HEK293T (cell line): ENCODE measurements around the gene MYB.

Experiments
- CTCF ChIA-PET: fragments of 350-600 bp; formaldehyde crosslinking; extraction: SDS; loops from one replicate; lab custom pipeline; 2021; ENCODE audit warnings: antibody characterized with exemption, inconsistent platforms; lab: Yijun Ruan, JAX
- POLR2A ChIA-PET: fragments of 350-600 bp; formaldehyde crosslinking; extraction: SDS; loops from one replicate; lab custom pipeline; 2020; ENCODE audit warnings: antibody characterized with exemption, inconsistent platforms; lab: Yijun Ruan, JAX
- DNase-seq: peaks from one replicate; pipeline ENCODE4 v3.0.0; 2012; ENCODE audit warnings: mixed read lengths; ENCODE audit errors: extremely low spot score
- ARNT ChIP-seq: fragments of 450-650 bp; IDR thresholded peaks from 2 replicates; pipeline ENCODE4 v1.6.1; 2017; ENCODE audit warnings: mild to moderate bottlenecking
- BHLHE40 ChIP-seq: fragments of 450-650 bp; IDR thresholded peaks from 2 replicates; pipeline ENCODE4 v1.6.1; 2016; ENCODE audit warnings: mild to moderate bottlenecking, moderate library complexity, borderline replicate concordance
- CTBP1 ChIP-seq: fragments of 450-650 bp; IDR thresholded peaks from 2 replicates; pipeline ENCODE4 v1.6.1; 2016; ENCODE audit warnings: borderline replicate concordance
- ELF4 ChIP-seq: fragments of 450-650 bp; IDR thresholded peaks from 2 replicates; pipeline ENCODE4 v1.6.1; 2017; ENCODE audit warnings: antibody characterized with exemption
- FOXA1 ChIP-seq: fragments of 450-650 bp; IDR thresholded peaks from 2 replicates; pipeline ENCODE4 v1.6.1; 2016; ENCODE audit warnings: mild to moderate bottlenecking
- FOXK2 ChIP-seq: fragments of 450-650 bp; IDR thresholded peaks from 2 replicates; pipeline ENCODE4 v1.6.1; 2016; ENCODE audit warnings: mild to moderate bottlenecking
- FOXM1 ChIP-seq: fragments of 450-650 bp; IDR thresholded peaks from 2 replicates; pipeline ENCODE4 v1.6.1; 2017; ENCODE audit warnings: mild to moderate bottlenecking, borderline replicate concordance
- HDGF ChIP-seq: fragments of 450-650 bp; IDR thresholded peaks from 2 replicates; pipeline ENCODE4 v1.6.1; 2017; ENCODE audit warnings: antibody characterized with exemption, borderline replicate concordance
- L3MBTL2 ChIP-seq: fragments of 450-650 bp; conservative IDR thresholded peaks from 2 replicates; pipeline ENCODE4 v1.6.1; 2016; ENCODE audit warnings: mild to moderate bottlenecking
- LEF1 ChIP-seq: fragments of 450-650 bp; IDR thresholded peaks from 2 replicates; pipeline ENCODE4 v1.6.1; 2017; ENCODE audit warnings: mild to moderate bottlenecking, borderline replicate concordance
- NFRKB ChIP-seq: fragments of 450-650 bp; IDR thresholded peaks from 2 replicates; pipeline ENCODE4 v1.6.1; 2016; ENCODE audit warnings: mild to moderate bottlenecking, moderate library complexity
- SP1 ChIP-seq: fragments of 450-650 bp; IDR thresholded peaks from 2 replicates; pipeline ENCODE4 v1.6.1; 2017
- SUZ12 ChIP-seq: fragments of 450-650 bp; IDR thresholded peaks from 2 replicates; pipeline ENCODE4 v1.6.1; 2016; ENCODE audit warnings: mild to moderate bottlenecking
- TARDBP ChIP-seq: fragments of 450-650 bp; IDR thresholded peaks from 2 replicates; pipeline ENCODE4 v1.6.1; 2016
- ZNF384 ChIP-seq: fragments of 450-650 bp; IDR thresholded peaks from 2 replicates; pipeline ENCODE4 v1.6.1; 2016
- TF ChIP-seq, protein P1 (sequence below): fragments of 450-650 bp; IDR thresholded peaks from 2 replicates; pipeline ENCODE4 v1.6.1; 2016

The MYB gene

GRCh38 chr6:135173242-135173988 lies 7.7 kb upstream of the MYB start:
- no peak for DNase-seq
- no peak for TF ChIP-seq TARDBP
- ChIA-PET CTCF (no interaction called here), POLR2A (no interaction called here)

- ChIA-PET CTCF (interaction anchor here (0.7 kb wide), 1 partner anchor 12 kb away, joined by 4 read pairs; no protein-coding TSS in a partner anchor), POLR2A (no interaction called here)
- TF ChIP-seq FOXK2, result no peak
- no peak for TF ChIP-seq LEF1
- TF ChIP-seq L3MBTL2, result no peak
- no peak for TF ChIP-seq FOXM1
- TF ChIP-seq BHLHE40, result no peak
- TF ChIP-seq CTBP1, result no peak
- TF ChIP-seq ARNT, result no peak
- no peak for TF ChIP-seq FOXA1
- TF ChIP-seq, protein P1, sequence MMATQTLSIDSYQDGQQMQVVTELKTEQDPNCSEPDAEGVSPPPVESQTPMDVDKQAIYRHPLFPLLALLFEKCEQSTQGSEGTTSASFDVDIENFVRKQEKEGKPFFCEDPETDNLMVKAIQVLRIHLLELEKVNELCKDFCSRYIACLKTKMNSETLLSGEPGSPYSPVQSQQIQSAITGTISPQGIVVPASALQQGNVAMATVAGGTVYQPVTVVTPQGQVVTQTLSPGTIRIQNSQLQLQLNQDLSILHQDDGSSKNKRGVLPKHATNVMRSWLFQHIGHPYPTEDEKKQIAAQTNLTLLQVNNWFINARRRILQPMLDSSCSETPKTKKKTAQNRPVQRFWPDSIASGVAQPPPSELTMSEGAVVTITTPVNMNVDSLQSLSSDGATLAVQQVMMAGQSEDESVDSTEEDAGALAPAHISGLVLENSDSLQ, result no peak
- TF ChIP-seq HDGF, result no peak
- TF ChIP-seq NFRKB, result no peak
- no peak for TF ChIP-seq SP1
- no peak for TF ChIP-seq TARDBP
- no peak for TF ChIP-seq SUZ12
- no peak for TF ChIP-seq ZNF384
- TF ChIP-seq ELF4, result no peak
- DNase-seq, result no peak
Observed at GRCh38 chr6:135173989-135174484, 7.1 kb upstream of the MYB start.

- TF ChIP-seq TARDBP, result no peak
- no peak for TF ChIP-seq LEF1
- TF ChIP-seq FOXM1, result no peak
- no peak for TF ChIP-seq HDGF
- TF ChIP-seq NFRKB, result no peak
- TF ChIP-seq SP1, result no peak
- no peak for TF ChIP-seq L3MBTL2
- DNase-seq, result no peak
- POLR2A ChIA-PET, result no interaction called here
- CTCF ChIA-PET, result no interaction called here
Observed at GRCh38 chr6:135176058-135176457, 5.0 kb upstream of the MYB start.

DNA sequence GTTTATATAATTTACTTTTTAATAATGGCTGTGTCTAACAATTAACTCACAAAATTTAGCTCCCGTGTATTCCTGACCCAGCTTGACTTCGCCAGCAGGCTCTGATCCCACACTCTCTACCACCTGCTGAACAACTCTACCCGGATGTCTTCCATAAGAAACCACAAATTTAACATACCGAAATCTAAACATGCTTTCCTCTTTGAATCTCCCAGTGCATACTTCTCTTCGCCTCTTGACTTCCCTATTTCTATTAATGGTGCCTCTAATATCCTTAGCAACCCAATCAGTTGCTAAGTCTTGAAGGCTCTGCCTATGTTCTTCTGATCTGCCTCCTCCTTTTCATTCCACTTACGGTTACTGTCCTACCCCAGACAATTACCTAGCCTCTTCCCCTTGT lies 4.6 kb upstream of the MYB start:
- POLR2A ChIA-PET, result interaction anchor here (1.1 kb wide), 1 partner anchor 1114 kb away, joined by 3 read pairs; the partner anchor contains the start of gene BCLAF1
- TF ChIP-seq NFRKB (no peak), LEF1 (no peak), ZNF384 (no peak), SP1 (no peak), HDGF (no peak), FOXK2 (no peak), TARDBP (no peak), L3MBTL2 (no peak), ARNT (no peak), FOXM1 (no peak), BHLHE40 (no peak), CTBP1 (no peak), SUZ12 (no peak), ELF4 (no peak), FOXA1 (no peak)
- TF ChIP-seq, protein P1, result no peak
- CTCF ChIA-PET, result no interaction called here
- no peak for DNase-seq

DNA sequence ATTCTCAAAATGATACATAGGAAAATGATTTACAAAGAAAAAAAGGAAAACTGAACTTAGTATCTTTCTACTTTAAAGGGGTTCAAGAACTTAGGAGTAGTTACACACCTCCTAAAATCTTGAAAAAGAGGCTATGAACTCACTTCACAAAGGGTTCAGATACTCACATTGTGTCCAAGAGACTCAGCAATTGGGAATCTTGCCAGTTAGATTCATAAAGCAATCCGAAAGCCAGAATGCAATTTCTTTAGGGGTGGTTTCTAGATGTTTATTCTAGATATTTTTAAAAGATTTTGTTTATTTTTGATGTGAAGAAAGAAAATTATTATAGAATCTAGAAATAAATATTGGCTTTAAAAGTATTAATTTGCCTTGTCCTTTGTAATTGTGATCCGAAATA lies 1.7 kb upstream of the MYB start:
- no peak for DNase-seq

More for the DNA sequence above, 1.7 kb upstream of the MYB start:
- POLR2A ChIA-PET, result interaction anchor here (0.6 kb wide), 1 partner anchor 42 kb away, joined by 3 read pairs; no protein-coding TSS in a partner anchor
- CTCF ChIA-PET, result interaction anchor here (0.7 kb wide), 1 partner anchor 261 kb away, joined by 4 read pairs; no protein-coding TSS in a partner anchor
- TF ChIP-seq FOXA1, result no peak
- TF ChIP-seq, protein P1, result no peak
- no peak for TF ChIP-seq LEF1
- TF ChIP-seq NFRKB, result no peak
- no peak for TF ChIP-seq CTBP1
